ENCODE data around the gene DNAJC3.

The DNAJC3 gene

GRCh38 chr13:95676762-95677563 is at the start of gene DNAJC3:
Gene DNAJC3 (plus strand): TSS chr13:95677139. CDS start chr13:95677256, 117 bp downstream.
- DNase-seq (ENCODE audit: low read depth) = peak; percentile 95
- no peak for TF ChIP-seq CTCF (conservative IDR thresholded peaks at IDR 0.05; ENCODE audit: control insufficient read depth, insufficient read depth, low read depth, low read length)
- H3K4me3 ChIP-seq (ENCODE audit: control insufficient read depth, low read depth, low read length) = peak within 1 kb of the TSS; percentile 83

- peak; percentile 73 for DNase-seq (ENCODE audit: low read depth)
- no peak overlapping the region for H3K4me3 ChIP-seq (ENCODE audit: control insufficient read depth, low read depth, low read length)
- TF ChIP-seq CTCF (conservative IDR thresholded peaks at IDR 0.05; ENCODE audit: control insufficient read depth, insufficient read depth, low read depth, low read length) = no peak
Measured at GRCh38 chr13:95627590-95627989, 49.3 kb upstream of the DNAJC3 start.

GRCh38 chr13:95628488-95628887 is 48.5 kb upstream of the DNAJC3 start:
- peak; percentile 20 for DNase-seq (ENCODE audit: low read depth)
- no peak overlapping the region for H3K4me3 ChIP-seq (ENCODE audit: control insufficient read depth, low read depth, low read length)
- no peak for TF ChIP-seq CTCF (conservative IDR thresholded peaks at IDR 0.05; ENCODE audit: control insufficient read depth, insufficient read depth, low read depth, low read length)

- no peak for TF ChIP-seq CTCF (conservative IDR thresholded peaks at IDR 0.05; ENCODE audit: control insufficient read depth, insufficient read depth, low read depth, low read length)
- no peak overlapping the region for H3K4me3 ChIP-seq (ENCODE audit: control insufficient read depth, low read depth, low read length)
- DNase-seq (ENCODE audit: low read depth) = no peak
Measured at GRCh38 chr13:95629071-95629470, 47.9 kb upstream of the DNAJC3 start.

- no peak overlapping the region for H3K4me3 ChIP-seq (ENCODE audit: control insufficient read depth, low read depth, low read length)
- TF ChIP-seq CTCF (conservative IDR thresholded peaks at IDR 0.05; ENCODE audit: control insufficient read depth, insufficient read depth, low read depth, low read length) = no peak
- DNase-seq (ENCODE audit: low read depth) = no peak
Measured at GRCh38 chr13:95630593-95630992, 46.3 kb upstream of the DNAJC3 start.

GRCh38 chr13:95636853-95637252 is 40.1 kb upstream of the DNAJC3 start:
- no peak for DNase-seq (ENCODE audit: low read depth)
- no peak for TF ChIP-seq CTCF (conservative IDR thresholded peaks at IDR 0.05; ENCODE audit: control insufficient read depth, insufficient read depth, low read depth, low read length)
- no peak overlapping the region for H3K4me3 ChIP-seq (ENCODE audit: control insufficient read depth, low read depth, low read length)

Data from fibroblast of mammary gland (primary cell).